Measurements from ENCODE around the gene EXOC7.

The EXOC7 gene, protein sequence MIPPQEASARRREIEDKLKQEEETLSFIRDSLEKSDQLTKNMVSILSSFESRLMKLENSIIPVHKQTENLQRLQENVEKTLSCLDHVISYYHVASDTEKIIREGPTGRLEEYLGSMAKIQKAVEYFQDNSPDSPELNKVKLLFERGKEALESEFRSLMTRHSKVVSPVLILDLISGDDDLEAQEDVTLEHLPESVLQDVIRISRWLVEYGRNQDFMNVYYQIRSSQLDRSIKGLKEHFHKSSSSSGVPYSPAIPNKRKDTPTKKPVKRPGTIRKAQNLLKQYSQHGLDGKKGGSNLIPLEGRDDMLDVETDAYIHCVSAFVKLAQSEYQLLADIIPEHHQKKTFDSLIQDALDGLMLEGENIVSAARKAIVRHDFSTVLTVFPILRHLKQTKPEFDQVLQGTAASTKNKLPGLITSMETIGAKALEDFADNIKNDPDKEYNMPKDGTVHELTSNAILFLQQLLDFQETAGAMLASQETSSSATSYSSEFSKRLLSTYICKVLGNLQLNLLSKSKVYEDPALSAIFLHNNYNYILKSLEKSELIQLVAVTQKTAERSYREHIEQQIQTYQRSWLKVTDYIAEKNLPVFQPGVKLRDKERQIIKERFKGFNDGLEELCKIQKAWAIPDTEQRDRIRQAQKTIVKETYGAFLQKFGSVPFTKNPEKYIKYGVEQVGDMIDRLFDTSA

GRCh38 chr17:76103274-76104139 lies at the start of gene EXOC7:
EXOC7 (minus strand) TSS chr17:76103787; CDS start chr17:76103692, 95 bp downstream.
- peak; percentile 92 for DNase-seq

DNA sequence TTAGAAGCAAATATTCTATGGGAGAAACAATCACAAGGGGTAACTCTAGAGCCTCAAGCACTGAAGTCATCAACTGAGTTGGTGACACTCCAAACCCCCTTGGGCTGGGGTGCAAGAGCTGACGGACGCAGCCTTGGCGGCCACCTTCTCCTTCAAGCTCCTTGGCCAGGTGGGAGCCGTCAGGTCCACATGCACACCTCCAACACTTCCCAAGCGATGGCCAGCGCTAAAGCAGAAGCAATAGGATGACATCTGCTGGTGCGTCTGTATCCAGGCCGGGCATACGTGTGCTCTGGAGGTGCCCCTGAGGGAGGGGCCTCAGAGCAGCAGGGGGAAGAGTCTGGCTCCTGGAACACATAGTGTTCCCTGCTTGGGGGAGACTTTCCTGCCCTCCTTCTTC lies 49.6 kb upstream of the EXOC7 start:
- DNase-seq = no peak

- DNase-seq = no peak
Observed at GRCh38 chr17:76152591-76152990, 49.0 kb upstream of the EXOC7 start.

DNA sequence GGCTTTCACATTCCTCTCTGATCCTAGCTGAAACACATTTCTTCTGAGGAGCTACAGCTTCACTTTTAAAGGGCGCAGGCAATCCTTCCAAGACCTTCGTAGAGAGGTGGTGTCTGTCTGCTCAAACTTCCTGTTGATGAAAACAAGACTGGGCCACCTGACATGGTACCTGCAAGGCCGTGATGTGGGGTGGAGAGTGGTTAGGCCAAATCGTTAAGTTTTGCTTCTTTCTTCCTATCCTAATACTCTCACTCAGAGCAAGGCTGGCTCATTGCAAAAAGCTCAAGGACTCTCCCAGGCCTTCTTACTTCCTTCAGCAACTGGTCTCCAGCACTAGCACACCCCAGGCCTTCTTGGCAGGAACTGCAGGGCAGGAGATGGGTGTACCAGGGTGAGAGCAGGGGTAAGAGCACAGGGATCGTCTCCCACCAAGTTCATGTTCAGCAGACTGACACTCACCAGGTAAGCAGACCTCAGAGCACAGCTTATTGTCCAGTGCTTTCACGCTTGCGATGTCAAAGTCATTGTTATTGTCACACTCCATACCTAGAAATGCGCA lies 48.4 kb upstream of the EXOC7 start:
- no peak for DNase-seq

DNA sequence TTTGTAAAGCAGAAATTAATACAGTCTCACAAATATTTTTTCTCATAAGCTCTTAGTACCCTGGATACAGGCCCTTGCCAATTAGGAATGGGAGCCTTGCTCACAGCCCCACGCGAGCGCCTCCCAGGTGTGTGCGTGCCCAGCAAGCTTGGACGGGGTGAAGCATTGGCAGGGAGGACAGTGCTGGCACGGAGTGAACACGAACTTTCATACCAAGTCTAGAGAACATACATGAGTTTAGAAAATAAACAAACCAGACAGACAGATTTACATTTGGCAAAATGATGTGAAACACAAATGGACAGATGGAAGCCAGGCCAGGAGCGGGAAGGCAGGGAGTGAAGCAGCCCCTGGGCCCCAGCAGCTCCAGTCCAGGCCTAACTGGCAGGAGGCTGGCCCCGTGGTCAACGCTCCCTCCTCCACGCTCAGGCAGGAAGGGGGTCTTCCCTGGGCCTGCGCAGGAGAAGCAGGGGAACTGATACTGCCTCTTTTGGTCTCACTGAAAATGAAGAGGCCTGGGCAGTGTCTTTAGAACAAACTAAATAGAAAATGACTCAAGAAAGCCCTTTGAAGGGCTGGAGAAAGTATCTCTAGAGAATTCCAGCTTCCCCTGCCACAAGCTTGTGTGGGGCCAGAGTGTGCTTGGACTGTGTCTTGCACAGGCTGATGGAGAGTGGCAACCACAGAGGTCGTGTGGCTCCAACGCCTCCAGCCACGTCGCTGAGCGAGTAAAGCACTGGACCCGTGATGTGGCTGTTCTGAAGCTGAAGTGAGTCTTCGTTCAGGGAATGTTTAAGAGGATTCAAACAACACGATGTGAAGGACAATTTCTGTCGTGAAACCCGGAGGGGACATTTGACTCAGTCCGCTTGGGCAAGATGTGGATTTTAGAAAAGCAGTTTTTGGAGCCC lies 47.4 kb upstream of the EXOC7 start:
- no peak for DNase-seq

DNA sequence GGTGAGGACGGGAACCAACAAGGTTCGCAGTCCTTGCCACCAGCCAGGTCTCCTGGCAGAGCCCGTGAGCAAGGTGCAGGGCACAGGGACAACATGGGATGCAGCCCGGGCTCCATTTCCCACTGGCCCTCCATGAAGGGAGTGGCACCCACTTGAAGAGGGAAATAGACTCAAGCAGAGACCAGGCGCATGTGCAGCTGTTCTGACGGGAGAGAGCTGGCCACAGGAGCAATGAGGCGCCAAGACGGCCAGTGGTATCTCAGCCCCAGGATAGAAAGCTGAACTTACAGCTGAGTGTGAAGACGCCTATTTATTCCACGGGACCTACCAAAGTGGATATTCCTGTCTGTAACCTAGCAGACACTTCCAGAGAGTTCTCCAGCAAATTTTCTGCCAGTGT lies 45.6 kb upstream of the EXOC7 start:
- no peak for DNase-seq

GRCh38 chr17:76148015-76148326 lies 44.4 kb upstream of the EXOC7 start:
- no peak for DNase-seq

DNA sequence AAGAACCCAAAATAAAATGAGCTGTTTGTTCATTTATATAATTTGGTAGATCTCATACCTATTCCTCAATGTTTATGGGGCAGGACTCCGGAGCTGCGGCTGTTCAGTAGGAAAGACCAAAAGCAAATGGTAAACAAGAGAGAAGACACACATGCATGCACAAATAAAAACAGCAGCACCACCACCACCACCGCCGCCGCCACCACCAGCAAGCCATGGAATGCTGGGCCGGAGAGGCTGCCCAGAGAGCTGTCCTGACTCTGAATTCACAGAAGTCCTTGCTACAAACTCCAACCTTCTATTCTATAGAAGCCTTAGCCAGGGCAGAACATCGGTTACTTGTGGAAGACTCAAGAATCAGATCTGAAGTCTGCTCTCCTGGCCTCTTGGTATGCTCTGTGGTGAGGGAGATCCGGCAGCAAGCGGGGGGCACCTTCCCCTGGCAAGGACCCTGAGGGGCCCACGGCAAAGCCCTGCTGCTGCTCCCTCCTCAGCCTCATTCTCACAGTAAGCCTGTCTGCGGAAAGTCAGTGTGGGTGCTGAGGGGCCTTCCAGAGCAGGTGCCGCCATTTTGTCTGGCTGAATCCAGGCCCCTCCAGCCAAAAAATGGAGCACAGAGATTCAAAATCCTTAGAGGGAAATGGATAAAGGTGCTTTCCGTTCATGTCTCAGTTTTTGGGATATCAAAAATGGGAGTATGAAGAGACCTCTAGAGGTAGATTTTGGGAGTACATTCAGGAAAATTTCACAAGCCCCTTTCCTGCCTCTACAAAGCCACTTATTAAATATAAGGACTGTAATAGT lies 43.8 kb upstream of the EXOC7 start:
- DNase-seq = no peak

GRCh38 chr17:76146053-76146851 lies 42.7 kb upstream of the EXOC7 start:
- DNase-seq = no peak

DNA sequence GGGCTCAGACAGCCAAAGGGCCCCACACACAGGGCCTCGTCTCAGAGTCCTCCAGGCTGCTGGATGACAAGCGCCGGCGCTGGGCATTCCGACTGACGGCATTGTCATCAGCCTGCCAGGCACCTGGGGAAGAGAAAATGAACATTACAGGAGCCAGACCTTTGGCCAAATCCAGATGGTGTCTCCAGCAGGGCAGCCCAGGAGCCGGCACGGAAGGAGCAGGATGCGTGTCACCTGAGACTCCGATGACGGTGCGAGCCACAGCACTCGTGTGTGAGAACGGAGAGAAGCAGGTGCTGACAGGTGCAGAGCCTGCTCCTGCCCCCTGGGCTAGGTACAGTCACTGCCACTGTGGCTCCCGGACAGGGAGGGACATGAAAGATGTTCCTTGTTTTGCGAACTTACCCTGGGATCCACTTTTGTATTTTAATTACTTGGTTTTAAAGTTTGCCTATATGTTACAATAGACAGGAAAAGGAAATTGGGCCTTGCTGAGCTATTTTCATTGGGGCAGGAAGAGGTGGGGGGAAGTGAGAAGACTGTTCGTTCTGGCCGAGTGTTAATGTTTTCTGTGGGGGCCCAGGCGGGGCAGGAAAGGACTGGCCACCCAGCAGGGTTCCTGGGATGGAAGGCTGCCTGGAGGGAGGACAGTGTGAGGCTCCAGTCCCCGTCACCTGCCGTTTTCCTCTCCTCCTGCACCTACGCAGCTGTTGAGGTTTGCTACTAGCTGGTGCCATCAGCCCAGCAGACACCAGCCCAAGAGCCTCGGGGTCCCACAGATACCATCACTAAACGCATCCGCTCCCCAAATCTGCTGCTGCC lies 41.9 kb upstream of the EXOC7 start:
- DNase-seq = peak; percentile 48

DNA sequence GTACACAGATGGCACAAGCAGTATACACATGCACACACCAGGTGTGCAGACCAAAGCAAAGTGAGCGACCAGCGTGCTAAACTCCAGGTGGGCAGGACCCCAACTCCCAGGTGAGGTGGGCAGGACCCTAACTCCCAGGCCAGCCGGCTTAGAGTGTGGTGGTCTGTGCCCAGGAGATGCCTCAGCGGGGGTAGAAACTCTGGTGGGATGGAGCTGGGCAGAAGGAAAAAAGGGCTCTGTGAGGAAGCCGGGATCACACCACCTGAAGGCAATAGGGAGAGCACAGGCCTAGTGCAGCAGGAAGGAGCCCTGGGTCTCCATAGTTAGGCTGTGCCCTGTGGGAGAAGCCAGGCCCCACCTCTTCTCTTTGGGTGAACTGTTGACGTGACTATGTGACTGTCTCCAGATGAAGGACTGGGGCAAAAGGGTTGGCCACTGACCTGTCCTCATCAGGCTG lies 39.0 kb upstream of the EXOC7 start:
- no peak for DNase-seq

DNA sequence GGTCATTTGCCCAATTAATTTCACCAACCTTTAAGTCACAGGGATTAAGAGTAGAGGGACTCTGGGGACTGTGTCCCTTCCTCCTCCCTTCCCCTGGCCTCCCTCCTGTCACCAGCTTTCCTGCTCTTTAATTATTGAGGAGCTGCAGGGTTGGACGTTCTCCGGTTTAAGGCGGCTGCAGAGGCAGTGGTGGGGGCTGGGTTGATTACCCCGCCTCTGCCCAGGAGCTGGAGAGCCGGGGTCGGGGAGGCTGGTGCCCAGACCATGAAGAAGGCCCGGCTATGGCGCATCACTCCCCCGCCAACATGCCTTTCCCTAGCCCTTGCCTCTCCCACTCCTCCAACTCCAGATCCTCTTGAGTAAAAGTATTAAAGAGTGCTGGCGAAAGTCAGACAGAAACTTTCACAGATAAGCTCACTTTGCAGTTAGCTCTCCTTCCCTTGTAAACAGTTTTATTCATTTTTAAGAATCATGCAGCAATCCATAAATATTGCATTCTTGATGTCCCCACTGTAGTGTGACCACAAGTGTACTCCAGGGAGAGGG lies 38.5 kb upstream of the EXOC7 start:
- DNase-seq = no peak

DNA sequence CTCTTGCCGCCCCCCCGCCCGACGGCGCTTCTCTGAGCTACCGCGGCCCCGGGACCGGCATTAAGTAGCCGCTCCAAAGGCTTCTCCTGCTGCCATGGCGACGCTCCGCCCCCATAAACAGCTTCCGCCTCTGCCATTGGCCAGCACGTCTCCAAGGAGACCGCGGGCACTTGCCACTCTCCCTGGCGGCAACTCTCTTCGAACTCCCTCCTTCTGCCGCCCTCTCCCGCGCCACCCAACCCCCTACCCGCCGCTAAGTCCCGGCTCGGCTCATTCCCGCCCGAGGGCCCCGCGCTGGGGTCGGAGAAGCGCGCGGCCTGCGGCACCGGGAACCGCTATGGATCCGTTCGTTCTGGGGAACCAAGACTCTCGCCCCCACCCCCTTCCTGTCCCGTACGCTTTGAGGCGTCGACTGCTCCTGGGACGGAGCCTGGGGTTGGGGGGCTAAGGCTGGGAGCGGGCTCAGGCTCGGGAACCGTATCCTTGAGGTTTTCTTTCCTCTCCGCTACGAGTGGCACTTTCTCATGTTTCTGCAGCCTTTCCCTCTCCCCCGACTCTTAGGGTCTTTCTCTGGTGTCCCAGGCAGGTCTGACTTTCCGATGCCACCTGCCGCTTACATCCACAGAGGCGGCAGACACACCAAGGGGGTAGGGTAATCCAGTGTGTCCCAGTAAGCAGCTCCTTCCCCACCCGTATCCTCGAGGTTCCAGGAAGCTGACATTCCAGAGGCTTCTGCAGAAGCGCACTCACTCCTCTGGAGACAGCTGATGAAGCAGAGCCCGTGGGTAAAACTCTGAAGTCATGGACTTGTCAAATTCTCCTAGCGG lies 37.8 kb upstream of the EXOC7 start, which contains the start of gene FOXJ1:
FOXJ1 (minus strand) TSS at position 34 of the 827 bp plus-strand sequence. CDS start 850 bp downstream, outside the sequence.
- DNase-seq = peak; percentile 87

DNA sequence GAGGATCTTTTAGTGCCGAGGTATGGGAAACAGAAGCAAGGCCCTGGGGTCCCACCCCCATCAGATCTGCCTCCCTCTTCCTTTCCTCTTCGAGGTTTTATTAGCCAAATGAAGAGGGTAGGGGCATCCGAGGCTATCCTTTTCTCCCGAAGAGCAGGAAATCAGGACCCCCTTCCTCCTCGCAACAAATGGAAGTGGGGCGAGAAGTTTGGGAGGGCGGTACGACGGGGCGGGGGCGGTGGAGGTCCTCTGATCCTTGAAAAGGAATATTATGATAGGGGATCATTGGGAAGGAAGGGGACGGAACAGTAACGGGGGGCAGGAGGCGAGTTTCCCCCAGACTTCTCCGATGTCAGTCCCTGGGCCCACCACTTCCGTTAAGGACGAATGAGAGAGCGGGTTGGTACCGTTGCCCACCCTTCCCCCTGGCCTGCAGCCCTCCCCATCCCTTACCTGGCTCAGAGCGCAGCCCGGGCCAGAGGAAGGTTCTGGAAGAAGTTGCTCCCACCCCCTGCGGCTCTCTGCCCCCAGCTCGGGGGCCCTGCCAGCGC lies 37.1 kb upstream of the EXOC7 start:
- no peak for DNase-seq

GRCh38 chr17:76139801-76140660 lies 36.4 kb upstream of the EXOC7 start:
- DNase-seq = peak; percentile 59

- DNase-seq = no peak
Observed at GRCh38 chr17:76138896-76139752, 35.5 kb upstream of the EXOC7 start.
